GM12878 (cell line): ENCODE results near the gene CD33.

Source experiments
- BRCA1 ChIP-seq: IDR thresholded peaks from 2 replicates; pipeline ENCODE4 v1.6.1; 2011; ENCODE audit warnings: low read depth, low read length, improper control_type of control experiment
- POLR2A ChIP-seq: IDR thresholded peaks from 2 replicates; pipeline ENCODE4 v1.6.1; 2011; ENCODE audit warnings: low read depth, mild to moderate bottlenecking, low read length
- SP1 ChIP-seq: IDR thresholded peaks from one replicate; pipeline ENCODE4 v1.6.1; 2011; ENCODE audit warnings: low read depth, low read length
- TF ChIP-seq, protein P1 (sequence below), 3 experiments: IDR thresholded peaks in 2 of 3; conservative IDR thresholded peaks in 1 of 3; 2 replicates each; pipeline ENCODE4 v1.5.1; 2011; ENCODE audit warnings: low read depth in 3 of 3, low read length in 3 of 3, mild to moderate bottlenecking in 3 of 3, control low read depth in 2 of 3, moderate library complexity in 2 of 3, inconsistent platforms in 1 of 3, mixed read lengths in 1 of 3; ENCODE audit not compliant: control insufficient read depth in 2 of 3, insufficient read depth in 1 of 3; ENCODE audit errors: extremely low read depth in 1 of 3
- TF ChIP-seq, protein P2 (sequence below): fragments of 450-650 bp; IDR thresholded peaks from 2 replicates; pipeline ENCODE4 v1.6.1; 2017; ENCODE audit warnings: borderline replicate concordance

DNA sequence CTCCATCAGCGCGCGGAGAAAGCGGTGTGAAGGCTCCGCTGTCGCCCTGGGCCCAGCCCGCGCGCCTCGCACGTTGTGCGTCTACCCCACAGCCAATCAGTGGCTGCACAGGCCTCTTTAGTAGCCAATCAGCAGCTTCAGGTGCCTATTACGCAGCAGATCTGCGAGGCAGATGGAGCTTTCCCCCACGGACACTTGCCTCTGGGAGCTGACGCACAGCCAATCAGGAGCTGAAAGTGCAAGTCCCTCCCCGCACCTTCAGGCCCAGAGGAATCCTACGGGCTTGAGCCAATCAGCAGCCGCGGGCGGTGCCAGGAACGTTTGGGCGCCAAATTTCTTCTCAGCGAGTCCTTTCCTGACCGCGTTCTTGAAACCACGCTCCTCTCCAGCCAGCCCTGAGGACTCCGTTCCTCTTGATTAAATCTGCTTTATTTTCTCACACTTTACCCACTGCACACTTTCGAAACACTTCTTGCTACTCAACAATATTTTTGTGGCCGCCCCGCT lies 42.9 kb upstream of the CD33 start:
- no peak for TF ChIP-seq POLR2A
- TF ChIP-seq, protein P1, sequence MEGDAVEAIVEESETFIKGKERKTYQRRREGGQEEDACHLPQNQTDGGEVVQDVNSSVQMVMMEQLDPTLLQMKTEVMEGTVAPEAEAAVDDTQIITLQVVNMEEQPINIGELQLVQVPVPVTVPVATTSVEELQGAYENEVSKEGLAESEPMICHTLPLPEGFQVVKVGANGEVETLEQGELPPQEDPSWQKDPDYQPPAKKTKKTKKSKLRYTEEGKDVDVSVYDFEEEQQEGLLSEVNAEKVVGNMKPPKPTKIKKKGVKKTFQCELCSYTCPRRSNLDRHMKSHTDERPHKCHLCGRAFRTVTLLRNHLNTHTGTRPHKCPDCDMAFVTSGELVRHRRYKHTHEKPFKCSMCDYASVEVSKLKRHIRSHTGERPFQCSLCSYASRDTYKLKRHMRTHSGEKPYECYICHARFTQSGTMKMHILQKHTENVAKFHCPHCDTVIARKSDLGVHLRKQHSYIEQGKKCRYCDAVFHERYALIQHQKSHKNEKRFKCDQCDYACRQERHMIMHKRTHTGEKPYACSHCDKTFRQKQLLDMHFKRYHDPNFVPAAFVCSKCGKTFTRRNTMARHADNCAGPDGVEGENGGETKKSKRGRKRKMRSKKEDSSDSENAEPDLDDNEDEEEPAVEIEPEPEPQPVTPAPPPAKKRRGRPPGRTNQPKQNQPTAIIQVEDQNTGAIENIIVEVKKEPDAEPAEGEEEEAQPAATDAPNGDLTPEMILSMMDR (IDR thresholded peaks at IDR 0.05 in 2 of 3, conservative IDR thresholded peaks at IDR 0.05 in 1 of 3; ENCODE audit: control insufficient read depth in 2 of 3, extremely low read depth in 1 of 3, insufficient read depth in 1 of 3, low read depth in 3 of 3, low read length in 3 of 3), result no peak
- TF ChIP-seq BRCA1, result no peak
- no peak for TF ChIP-seq SP1
- TF ChIP-seq, protein P2, sequence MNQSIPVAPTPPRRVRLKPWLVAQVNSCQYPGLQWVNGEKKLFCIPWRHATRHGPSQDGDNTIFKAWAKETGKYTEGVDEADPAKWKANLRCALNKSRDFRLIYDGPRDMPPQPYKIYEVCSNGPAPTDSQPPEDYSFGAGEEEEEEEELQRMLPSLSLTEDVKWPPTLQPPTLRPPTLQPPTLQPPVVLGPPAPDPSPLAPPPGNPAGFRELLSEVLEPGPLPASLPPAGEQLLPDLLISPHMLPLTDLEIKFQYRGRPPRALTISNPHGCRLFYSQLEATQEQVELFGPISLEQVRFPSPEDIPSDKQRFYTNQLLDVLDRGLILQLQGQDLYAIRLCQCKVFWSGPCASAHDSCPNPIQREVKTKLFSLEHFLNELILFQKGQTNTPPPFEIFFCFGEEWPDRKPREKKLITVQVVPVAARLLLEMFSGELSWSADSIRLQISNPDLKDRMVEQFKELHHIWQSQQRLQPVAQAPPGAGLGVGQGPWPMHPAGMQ, result no peak
